Stimulated activated CD8-positive, alpha-beta memory T cell treated with anti-CD3 and anti-CD28 coated beads, Interleukin-7, amount 100 ng/mL, for 24 hours (primary cell): ENCODE data around the gene CNKSR3.

ENCODE experiments used
- DNase-seq: peaks from one replicate; pipeline ENCODE4 v3.0.0-alpha.2; 2020; ENCODE audit warnings: low read depth

CNKSR3 gene

DNA sequence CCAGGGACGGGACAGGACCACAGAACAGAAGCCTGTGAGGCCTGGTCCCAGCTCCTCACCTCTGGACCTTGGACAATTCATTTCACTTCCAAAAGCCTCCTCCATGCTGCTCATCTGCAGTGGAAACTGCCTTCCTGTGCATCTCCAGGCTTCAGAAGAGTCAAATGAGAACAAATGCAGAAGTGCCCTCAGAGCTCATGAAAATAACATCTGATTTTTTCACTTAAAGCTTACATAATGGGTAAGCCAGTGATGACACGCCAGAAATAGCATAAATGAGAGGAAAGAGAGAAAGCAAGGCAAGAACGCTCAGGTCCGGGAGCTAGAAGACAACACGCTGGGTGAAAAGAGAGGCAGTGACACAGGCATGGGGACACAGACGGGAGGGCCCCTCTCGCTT lies 7.9 kb downstream of the CNKSR3 start:
- DNase-seq: no peak

- no peak for DNase-seq
Measured at GRCh38 chr6:154501578-154501868, 9.0 kb downstream of the CNKSR3 start.

DNA sequence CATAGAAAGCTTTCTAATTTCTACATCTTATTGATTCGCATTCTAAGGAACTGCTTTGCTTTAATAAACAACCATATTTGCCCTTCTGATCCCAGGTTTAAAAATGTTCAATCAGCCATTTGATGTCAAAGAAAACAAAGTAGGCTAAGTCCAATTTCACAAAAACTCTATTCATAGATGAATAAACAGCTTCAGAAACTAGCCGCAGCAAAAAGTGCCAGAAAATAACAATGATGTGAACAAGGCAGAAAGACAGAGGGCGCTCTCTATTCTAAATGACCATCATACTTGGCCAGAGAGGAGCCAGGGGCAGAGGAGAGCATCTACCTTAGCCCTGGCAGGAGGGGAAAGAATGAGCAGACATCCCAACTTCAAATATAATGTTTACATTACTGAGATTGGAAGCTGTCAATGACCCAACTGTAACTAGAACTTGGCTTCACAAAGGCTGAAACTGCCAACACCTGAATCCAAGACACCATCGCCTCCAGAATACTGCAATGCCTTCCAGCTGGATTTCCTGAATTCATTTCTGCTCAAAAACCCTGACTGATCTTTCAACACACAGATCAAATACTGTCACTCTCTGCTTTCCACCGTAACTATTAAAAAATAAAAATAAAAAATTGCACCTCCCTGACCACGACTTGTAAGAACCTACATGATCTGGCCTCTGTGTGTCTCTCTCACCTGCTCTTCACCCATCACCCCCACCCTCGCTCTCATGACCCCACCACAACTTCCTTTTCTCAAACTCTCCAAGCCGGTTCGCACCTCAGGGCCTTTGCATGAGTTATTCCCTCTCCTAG lies 9.5 kb downstream of the CNKSR3 start:
- no peak for DNase-seq

DNA sequence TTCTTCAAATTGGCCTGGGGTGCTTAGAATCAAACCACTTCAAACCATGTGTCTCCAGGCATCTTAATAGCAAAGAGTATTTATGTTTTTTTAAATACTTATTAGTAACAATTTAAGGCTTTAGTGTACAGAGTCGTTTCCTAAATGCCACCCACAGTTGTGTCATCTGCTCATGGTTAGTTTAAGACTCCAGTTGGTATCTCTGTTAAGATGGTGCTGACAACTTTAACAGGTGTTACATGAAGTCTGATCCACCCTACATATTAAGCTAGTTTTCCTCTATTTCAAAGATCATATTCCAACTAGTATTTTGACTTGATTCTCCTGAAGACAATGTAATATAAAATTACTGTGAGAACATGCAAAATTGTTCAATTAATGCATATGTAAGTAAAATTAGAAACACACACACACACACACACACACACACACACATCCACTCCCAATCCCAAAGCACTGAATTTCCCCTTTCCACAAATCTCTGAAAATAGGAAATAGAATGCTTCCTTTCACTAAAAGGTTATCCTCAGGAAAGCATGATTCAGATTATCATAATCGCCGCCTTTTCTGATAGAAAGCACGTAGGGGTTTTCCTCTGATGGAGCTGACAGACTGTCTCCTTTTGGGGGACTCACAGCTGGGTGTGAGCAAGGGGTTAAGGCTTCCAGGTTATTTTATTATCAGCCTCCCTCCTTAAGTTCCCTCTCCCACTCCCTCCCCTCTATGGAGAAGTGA lies 10.5 kb downstream of the CNKSR3 start:
- DNase-seq: no peak

DNA sequence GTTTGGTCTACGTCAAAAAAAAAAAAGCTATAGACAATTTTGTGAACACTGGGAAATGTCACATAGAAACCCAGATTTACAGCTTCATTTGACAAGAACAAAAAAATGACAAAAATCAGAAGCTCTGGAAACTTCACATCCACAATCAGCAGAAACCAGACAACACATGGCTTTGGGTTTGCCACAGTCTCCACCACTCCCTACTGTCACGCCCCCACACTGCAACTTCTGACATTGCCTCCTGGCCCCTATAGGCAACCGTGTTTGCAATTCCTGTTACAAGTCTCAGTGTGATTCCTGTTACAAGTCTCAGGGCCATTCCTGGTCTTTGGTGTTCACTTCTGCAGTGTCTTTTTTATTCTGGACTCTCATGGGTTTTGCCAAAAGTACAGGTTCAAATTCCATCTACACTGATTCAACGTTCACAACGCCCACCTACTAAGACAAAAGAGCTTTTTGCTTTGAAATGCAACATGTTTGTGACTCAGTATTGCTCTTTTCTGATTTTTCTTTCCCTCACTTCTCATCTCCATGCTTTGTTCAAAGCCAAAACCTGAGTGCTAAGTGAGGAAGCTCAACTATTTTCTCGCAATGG lies 12.0 kb downstream of the CNKSR3 start:
- no peak for DNase-seq

DNA sequence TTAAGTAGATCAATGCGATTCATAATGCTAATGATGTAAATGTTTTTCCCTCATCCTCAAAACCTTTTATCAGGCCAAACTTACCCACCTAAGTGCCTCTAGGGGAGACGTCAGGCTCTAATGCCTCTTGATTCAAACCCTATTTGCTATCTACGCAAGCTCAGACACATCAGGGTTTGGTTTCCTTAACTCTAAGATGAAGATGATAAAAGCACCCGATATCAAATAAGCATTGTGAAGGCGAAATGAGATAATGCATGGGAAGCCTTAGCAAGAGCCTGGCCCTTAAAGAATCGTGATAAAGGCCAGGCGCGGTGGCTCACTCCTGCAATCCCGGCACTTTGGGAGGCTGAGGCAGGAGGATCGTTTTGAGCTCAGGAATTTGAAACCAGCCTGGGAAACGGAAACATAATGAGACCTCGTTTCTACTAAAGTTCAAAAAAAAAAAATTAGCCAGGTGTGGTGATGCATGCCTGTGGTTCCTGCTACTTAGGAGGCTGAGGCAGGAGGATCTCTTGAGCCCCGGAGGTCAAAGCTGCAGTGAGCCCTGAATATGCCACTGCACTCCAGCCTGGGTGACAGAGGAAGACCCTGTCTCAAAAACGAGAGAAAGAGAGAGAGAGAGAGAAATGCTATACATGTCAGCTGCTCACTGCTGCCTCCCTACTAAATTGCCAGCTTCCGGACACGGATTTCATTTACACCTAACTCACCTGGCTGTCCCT lies 13.5 kb downstream of the CNKSR3 start:
- no peak for DNase-seq

DNA sequence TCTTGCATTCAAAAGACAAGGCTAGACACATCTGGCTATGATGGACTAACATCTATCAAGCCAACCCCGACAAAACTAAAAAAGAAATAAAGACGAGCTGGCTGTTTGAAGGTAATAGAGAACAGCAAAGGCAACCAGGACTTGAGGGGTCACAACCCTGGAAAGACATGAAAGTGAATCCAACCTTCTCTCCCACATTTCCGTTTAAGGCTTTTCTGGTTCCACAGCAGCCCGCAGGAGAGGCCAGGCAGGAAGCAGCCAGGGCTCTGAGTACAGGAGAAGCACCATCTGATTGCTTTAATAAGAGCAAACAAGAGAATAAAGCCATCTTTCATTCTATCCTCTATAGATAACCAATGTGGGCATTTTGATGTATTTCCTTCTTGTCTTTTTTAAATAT lies 14.3 kb downstream of the CNKSR3 start:
- DNase-seq: no peak

GRCh38 chr6:154494592-154495311 lies 15.7 kb downstream of the CNKSR3 start:
- DNase-seq: no peak

DNA sequence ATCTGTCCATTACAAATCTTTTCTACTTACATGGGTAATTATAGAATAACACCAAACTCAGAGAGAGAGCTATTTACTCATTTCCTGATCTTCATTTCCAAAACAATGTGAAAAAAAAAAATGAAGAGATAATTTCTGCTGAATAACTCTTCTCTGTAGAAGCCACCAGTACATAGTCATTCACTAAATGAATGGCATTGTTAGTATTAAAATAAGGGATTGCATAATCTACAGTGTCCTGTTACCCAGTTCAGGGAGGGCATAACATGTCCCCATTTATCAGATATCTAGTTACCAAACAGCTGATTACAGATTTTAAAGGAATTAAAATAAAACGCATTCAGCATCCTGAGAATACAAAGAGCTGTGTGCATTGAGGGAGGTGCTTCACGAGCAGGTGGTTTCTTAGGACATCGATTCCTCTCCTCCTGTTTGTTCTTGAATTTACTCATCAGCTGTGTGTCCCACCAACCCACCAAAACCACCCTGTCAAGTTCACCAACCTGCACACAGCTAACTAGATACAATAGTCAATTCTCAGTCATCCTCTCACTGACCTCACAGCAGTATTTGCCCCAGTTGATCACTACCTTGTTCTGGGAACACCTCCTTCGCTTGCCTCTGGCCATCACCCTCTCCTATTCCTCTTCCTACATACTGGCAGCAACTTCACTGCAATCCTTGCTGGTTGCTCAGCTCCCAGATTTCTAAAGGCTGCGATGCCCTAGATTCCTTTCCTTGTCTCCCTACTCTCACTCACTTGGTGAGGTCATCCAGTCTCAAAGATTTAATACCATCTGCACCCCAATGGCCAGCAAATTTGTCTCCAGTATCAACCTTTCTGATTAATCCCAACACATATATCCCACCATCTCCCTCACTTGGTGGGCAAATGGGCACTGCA lies 18.7 kb downstream of the CNKSR3 start:
- no peak for DNase-seq

- no peak for DNase-seq
Measured at GRCh38 chr6:154489822-154490221, 20.7 kb downstream of the CNKSR3 start.

DNA sequence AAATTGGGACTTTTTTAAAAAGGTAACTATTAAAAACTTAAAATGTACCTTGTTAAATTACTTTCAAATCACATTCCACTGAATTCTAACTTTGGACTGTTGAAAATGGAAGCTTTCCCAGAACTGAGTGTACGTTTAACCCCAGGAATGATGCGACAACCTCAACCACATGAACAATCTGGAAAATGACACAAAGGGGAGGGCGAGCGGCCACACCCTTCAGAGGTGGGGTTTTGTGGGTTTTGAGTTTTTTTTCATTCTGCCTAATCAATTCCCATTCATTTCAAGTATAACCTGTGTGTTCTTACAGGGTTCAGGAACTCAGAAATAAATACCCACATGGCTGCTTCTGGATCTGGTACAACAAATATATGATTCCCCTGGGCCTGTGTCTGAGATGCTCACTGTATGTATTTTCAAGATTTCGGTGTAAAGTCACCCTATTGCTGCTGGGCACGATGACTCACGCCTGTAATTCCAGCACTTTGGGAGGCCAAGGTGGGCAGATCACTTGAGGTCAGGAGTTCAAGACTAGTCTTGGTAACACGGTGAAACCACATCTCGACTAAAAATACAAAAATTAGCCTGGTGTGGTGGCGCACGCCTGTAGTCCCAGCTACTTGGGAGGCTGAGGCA lies 21.6 kb downstream of the CNKSR3 start:
- DNase-seq: no peak

GRCh38 chr6:154488248-154488593 lies 22.3 kb downstream of the CNKSR3 start:
- DNase-seq: no peak

DNA sequence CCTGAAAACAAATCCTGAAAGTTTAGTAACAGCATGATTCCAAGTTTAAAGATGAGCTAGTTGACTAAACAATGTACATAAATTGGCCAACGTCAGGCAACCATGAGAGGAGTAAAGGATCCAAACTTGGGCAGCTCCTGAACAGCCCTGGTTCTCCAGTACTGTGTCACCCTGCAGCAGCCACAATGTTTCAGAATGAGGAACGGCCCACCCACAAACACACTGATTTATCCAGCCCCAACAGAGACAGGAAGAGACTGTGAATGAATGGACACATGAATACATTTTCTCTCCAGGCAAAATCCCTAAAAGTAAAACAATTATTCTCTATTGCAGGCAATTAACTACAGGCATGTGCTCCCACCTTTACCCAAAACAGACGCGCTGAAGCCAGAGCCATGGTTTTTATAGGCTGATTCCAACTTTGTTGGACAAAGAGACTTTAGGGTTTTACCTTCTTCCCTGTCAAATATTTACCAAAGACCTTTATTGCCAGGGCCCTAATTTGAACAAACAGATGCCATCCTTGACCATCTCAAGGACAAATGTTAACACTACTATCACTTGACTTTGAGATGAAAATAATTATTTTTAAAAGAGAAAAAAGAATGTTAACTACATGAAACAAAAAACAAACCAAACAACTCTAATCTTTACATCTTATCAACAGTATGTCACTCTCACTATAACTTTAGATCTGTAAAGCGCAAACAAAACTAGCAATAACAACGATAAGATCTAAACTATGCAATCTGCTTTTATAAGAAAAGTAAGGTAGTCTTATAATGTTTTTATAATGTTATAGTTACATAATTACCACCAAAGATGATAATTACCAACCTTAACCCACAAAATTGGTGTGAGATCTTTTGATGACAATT lies 22.9 kb downstream of the CNKSR3 start:
- no peak for DNase-seq

DNA sequence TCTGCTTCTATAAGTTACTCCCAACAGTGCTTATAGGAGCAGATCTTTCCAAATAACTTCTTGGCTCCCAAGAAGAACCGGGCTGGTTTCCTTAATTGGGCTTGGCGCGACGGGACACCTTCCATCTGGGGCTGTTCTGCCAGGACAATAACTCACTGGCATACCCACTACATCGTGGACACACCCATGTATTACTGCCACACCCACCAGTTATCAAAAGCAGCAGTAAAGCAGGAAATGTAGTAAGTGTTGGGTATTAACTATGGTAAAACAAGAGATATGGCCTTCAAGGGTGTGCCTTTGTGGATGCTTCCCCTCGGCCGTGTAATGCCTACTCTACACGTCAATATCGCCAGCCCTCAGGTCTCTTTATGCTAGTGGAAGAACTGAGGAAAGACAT lies 24.7 kb downstream of the CNKSR3 start:
- no peak for DNase-seq

DNA sequence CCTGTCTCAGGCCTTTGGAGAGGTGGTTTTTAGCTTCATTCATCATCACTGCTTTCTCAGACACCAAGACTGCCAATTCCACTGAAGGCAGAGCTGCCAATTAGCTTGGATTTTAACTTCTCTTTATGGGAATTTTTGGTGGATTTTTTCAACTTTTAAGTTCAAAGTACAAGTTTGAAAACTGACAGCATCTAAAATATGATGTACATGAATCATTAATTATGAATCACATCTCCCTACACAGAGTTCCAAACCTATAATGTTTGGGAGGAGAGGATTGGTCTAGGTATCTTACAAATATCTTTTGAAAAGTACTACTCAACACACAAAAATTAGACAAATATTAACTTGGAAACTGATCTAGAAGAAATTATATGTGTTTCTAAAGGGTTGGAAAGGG lies 25.5 kb downstream of the CNKSR3 start:
- DNase-seq: no peak

- no peak for DNase-seq
Measured at GRCh38 chr6:154482858-154483257, 27.6 kb downstream of the CNKSR3 start.

- no peak for DNase-seq
Measured at GRCh38 chr6:154481521-154482013, 28.9 kb downstream of the CNKSR3 start.

- DNase-seq: no peak
Measured at GRCh38 chr6:154479771-154480639, 30.5 kb downstream of the CNKSR3 start.
